ENCODE data around the gene SND1. TPM values are rescaled to one million over a fixed set of nuclear protein-coding genes. Genes with fewer than 3 reads are reported as not detected.

SND1 gene
- total RNA-seq, 2 experiments from 2014 or later, result 132 to 148 TPM

DNA sequence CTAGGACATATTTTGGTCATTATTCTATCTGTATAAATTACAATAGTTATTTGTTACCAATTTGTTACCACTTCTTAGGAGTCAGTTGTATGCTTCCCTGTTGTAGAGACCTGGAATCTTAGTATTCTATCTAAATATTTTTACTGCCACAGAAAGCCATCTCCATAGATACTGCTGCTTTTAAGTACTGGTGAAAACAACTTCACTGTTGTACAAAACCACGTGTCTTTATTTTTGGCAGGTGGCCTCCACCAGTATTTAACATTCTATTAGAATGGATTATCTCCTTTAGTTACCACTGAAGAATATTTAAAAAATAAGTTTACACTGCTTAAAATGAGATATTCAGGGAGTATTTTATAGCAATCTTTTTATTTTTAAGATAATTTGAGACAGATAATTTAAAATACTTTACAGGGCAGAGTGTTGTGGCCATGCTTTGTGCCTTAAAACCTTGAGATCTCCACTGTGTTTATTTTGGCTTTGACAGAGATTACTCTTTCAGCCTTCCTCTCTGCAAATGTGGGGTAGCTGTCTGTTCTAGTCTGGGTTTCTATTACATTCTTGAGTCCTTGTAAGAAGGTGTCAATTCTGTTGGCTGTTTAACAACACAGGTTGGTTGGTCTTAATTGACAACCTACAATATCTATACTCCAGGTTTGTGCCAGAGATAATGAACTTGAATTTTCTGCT, 193.7 kb downstream of the SND1 start:
- no peaks in the 10 kb centered on the region for H3K27me3 Mint-ChIP-seq
- H3K4me3 Mint-ChIP-seq, result no peak overlapping the region
- no peak for ATAC-seq (ENCODE audit: low read depth)
- no peak overlapping the region for H3K27ac Mint-ChIP-seq
- POLR2A ChIA-PET, result no interaction called here
- peaks cover 10% of the 10 kb centered on the region for H3K4me1 Mint-ChIP-seq
- H3K9me3 Mint-ChIP-seq, result no peaks in the 10 kb centered on the region
- DNase-seq, result no peak
- H3K36me3 Mint-ChIP-seq, result peaks cover 26% of the 10 kb centered on the region

DNA sequence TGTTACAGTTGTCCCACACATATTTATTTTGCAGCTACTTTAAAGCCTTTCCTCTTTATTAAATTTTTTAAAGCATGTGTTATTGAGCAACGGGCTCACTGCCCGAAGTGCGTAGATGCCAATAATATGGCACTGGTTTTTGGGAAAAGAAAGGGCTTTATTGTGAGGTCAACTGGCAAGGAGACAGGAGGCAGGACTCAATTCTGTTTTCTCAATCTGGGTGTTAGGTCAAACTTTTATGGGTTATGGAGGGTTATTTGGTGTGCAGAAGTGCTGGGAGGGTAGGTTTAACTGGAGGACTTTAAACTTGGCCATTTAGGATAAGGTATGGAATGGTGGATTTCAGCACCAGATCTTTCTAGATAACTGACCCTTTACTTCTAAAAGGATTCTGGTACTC, 195.6 kb downstream of the SND1 start:
- Mint-ChIP-seq H3K4me3 (no peak overlapping the region), H3K4me1 (peaks cover 10% of the 10 kb centered on the region), H3K27ac (no peak overlapping the region), H3K27me3 (no peaks in the 10 kb centered on the region), H3K9me3 (no peaks in the 10 kb centered on the region), H3K36me3 (peaks cover 31% of the 10 kb centered on the region)
- ATAC-seq (ENCODE audit: low read depth), result no peak
- no peak for DNase-seq
- POLR2A ChIA-PET, result no interaction called here

GRCh38 chr7:127848241-127848640, 196.2 kb downstream of the SND1 start:
- H3K27me3 Mint-ChIP-seq, result no peaks in the 10 kb centered on the region
- H3K4me1 Mint-ChIP-seq, result peaks cover 10% of the 10 kb centered on the region
- POLR2A ChIA-PET, result no interaction called here
- no peak overlapping the region for H3K4me3 Mint-ChIP-seq
- ATAC-seq (ENCODE audit: low read depth) (no peak), DNase-seq (no peak)
- no peaks in the 10 kb centered on the region for H3K9me3 Mint-ChIP-seq
- H3K27ac Mint-ChIP-seq, result no peak overlapping the region
- peaks cover 27% of the 10 kb centered on the region for H3K36me3 Mint-ChIP-seq

DNA sequence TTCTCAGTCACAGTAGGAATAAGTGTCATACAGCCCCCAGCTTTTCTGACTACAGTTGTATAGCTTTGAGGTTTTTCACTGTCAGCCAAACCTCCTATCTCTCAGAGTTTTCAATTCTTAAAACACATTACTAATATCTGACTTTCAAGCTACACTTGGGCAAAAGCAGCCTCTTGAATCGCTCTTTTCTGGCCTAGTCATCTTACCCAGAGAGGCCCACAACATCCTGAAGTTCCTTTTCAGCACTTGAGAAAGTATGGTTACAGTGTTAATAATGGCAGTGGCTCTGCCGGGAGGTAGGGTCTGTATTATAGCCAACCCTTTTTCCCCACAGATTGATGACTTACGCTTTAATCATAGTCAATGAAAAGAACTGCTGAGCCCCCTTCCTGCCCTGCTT, 198.2 kb downstream of the SND1 start:
- ATAC-seq (ENCODE audit: low read depth), result peak; percentile 33
- H3K9me3 Mint-ChIP-seq, result no peaks in the 10 kb centered on the region
- peaks cover 25% of the 10 kb centered on the region for H3K36me3 Mint-ChIP-seq
- POLR2A ChIA-PET, result no interaction called here
- H3K27me3 Mint-ChIP-seq, result peaks cover 3% of the 10 kb centered on the region
- DNase-seq, result no peak
- no peak overlapping the region for H3K27ac Mint-ChIP-seq
- H3K4me1 Mint-ChIP-seq, result peaks cover 13% of the 10 kb centered on the region
- H3K4me3 Mint-ChIP-seq, result no peak overlapping the region

- Mint-ChIP-seq H3K27ac (no peak overlapping the region), H3K36me3 (peaks cover 25% of the 10 kb centered on the region), H3K4me1 (peaks cover 33% of the 10 kb centered on the region), H3K27me3 (peaks cover 7% of the 10 kb centered on the region), H3K9me3 (no peaks in the 10 kb centered on the region), H3K4me3 (no peak overlapping the region)
- ATAC-seq (ENCODE audit: low read depth), result no peak
- POLR2A ChIA-PET, result no interaction called here
- DNase-seq, result no peak
These were observed 202.4 kb downstream of the SND1 start for GRCh38 chr7:127854383-127854782.

DNA sequence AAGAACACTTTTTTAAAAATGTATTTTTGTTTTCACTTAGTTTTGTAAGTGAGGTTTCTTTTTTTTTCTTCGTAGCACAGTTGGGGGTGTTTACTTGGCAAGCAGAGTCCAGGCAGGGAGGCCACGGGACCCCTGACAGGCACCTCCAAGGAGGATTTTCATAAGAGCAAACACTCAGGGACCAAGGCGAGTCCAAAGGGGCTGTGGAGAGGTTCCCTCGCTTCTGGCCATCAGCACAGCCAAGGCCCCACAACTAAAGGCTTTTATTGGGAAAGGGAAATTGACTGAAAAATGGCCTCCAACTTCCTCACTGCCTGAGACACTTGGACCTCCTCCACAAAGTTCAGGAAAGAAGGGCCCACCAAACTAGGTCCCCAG, 205.5 kb downstream of the SND1 start:
- DNase-seq (no peak), ATAC-seq (ENCODE audit: low read depth) (no peak)
- H3K9me3 Mint-ChIP-seq, result no peaks in the 10 kb centered on the region
- peaks cover 19% of the 10 kb centered on the region for H3K36me3 Mint-ChIP-seq
- no peak overlapping the region for H3K27ac Mint-ChIP-seq
- POLR2A ChIA-PET, result no interaction called here
- H3K27me3 Mint-ChIP-seq, result peaks cover 7% of the 10 kb centered on the region
- peaks cover 36% of the 10 kb centered on the region for H3K4me1 Mint-ChIP-seq
- no peak overlapping the region for H3K4me3 Mint-ChIP-seq

DNA sequence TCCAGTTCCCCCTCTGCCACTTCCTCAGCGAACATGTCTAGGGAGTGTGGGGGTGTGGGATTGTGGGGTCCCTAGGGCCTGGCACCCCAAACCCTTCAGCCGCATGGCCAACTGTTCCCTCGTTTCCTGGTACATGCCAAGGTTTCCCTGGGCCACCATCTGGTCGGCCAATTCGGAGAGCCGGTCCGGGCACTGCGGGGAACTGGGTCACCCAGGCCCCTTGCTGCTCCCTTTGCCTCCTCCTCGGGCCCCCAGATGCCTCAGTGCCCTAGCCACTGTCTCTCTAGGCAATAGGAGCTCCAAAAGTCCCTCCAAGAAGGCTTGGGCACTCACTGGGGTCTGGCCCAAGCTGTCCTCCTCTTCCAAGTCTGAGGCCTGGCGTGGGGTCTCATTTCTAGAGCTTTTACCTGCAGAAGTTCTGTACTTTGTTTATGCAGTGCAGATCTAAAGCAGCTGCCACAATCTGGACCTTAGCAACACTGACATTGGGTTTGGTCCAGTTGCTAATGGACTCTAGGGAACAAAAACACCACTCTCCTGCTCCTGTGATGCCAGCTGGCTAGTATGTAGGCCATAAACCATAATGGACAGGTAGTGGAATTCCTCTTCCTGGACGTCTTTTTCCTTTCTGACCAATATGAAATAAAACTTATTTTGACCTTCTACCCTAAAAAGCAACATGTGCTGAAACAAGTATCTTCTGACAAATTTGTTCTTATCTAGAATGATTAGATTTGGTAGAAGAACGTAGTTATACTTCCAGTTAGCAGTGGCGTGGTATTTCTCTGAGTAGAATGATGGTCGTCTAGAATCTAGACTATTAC, 206.3 kb downstream of the SND1 start:
- ATAC-seq (ENCODE audit: low read depth) (no peak), DNase-seq (peak; percentile 29)
- Mint-ChIP-seq H3K27ac (no peak overlapping the region), H3K36me3 (peaks cover 19% of the 10 kb centered on the region), H3K4me1 (peaks cover 36% of the 10 kb centered on the region), H3K4me3 (no peak overlapping the region), H3K9me3 (no peaks in the 10 kb centered on the region), H3K27me3 (peaks cover 7% of the 10 kb centered on the region)
- POLR2A ChIA-PET, result no interaction called here

DNA sequence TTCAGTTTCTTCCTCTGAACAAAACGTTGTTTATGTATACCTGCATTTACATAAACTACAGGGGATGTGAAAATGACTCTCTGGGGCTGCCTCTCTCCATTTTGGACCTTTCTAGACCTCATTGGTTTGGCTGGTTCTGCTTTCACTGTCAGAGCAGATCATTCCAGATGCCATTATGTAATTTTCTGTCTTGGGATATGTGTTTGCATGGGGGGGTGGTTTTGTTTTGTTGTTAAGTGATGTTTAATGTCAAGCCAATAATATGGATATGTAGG, 206.9 kb downstream of the SND1 start:
- POLR2A ChIA-PET, result no interaction called here
- no peak overlapping the region for H3K27ac Mint-ChIP-seq
- DNase-seq (no peak), ATAC-seq (ENCODE audit: low read depth) (no peak)
- peaks cover 7% of the 10 kb centered on the region for H3K27me3 Mint-ChIP-seq
- H3K4me1 Mint-ChIP-seq, result peaks cover 37% of the 10 kb centered on the region
- no peaks in the 10 kb centered on the region for H3K9me3 Mint-ChIP-seq
- no peak overlapping the region for H3K4me3 Mint-ChIP-seq
- peaks cover 19% of the 10 kb centered on the region for H3K36me3 Mint-ChIP-seq

- ATAC-seq (ENCODE audit: low read depth) (no peak), DNase-seq (no peak)
- Mint-ChIP-seq H3K27me3 (peaks cover 7% of the 10 kb centered on the region), H3K36me3 (peaks cover 17% of the 10 kb centered on the region), H3K4me1 (peaks cover 35% of the 10 kb centered on the region), H3K9me3 (no peaks in the 10 kb centered on the region), H3K27ac (no peak overlapping the region), H3K4me3 (no peak overlapping the region)
- POLR2A ChIA-PET, result no interaction called here
These were observed 207.3 kb downstream of the SND1 start for GRCh38 chr7:127859330-127859729.

GRCh38 chr7:127862525-127862924, 210.5 kb downstream of the SND1 start:
- ATAC-seq (ENCODE audit: low read depth) (no peak), DNase-seq (no peak)
- H3K27ac Mint-ChIP-seq, result no peak overlapping the region
- no peaks in the 10 kb centered on the region for H3K9me3 Mint-ChIP-seq
- no peak overlapping the region for H3K4me3 Mint-ChIP-seq
- peaks cover 26% of the 10 kb centered on the region for H3K4me1 Mint-ChIP-seq
- POLR2A ChIA-PET, result no interaction called here
- H3K27me3 Mint-ChIP-seq, result no peaks in the 10 kb centered on the region
- H3K36me3 Mint-ChIP-seq, result peaks cover 25% of the 10 kb centered on the region

GRCh38 chr7:127863082-127863481, 211.1 kb downstream of the SND1 start:
- no peaks in the 10 kb centered on the region for H3K27me3 Mint-ChIP-seq
- no peak overlapping the region for H3K4me3 Mint-ChIP-seq
- peaks cover 26% of the 10 kb centered on the region for H3K4me1 Mint-ChIP-seq
- DNase-seq (no peak), ATAC-seq (ENCODE audit: low read depth) (no peak)
- H3K9me3 Mint-ChIP-seq, result no peaks in the 10 kb centered on the region
- no peak overlapping the region for H3K27ac Mint-ChIP-seq
- POLR2A ChIA-PET, result no interaction called here
- H3K36me3 Mint-ChIP-seq, result peaks cover 27% of the 10 kb centered on the region

DNA sequence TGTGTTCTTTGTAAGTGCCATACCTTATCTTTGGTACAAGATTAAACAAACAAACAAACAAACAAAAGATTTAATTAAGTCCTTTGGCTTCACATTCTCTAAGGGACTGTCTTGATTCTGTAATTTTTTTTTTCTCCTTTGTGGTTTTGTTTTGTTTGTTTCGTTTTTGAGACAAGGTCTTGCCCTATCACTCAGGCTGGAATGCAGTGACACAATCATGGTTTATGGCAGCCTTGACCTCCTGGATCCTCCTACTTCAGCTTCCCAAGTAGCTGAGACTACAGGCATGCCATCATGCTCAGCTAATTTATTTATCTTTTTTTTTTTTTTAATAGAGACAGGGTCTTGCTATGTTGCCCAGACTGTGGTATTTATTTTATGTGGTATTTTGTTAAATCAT, 213.5 kb downstream of the SND1 start:
- Mint-ChIP-seq H3K4me3 (no peak overlapping the region), H3K27me3 (no peaks in the 10 kb centered on the region), H3K36me3 (peaks cover 19% of the 10 kb centered on the region), H3K4me1 (peaks cover 7% of the 10 kb centered on the region), H3K27ac (no peak overlapping the region), H3K9me3 (no peaks in the 10 kb centered on the region)
- ATAC-seq (ENCODE audit: low read depth) (no peak), DNase-seq (no peak)
- POLR2A ChIA-PET, result no interaction called here

DNA sequence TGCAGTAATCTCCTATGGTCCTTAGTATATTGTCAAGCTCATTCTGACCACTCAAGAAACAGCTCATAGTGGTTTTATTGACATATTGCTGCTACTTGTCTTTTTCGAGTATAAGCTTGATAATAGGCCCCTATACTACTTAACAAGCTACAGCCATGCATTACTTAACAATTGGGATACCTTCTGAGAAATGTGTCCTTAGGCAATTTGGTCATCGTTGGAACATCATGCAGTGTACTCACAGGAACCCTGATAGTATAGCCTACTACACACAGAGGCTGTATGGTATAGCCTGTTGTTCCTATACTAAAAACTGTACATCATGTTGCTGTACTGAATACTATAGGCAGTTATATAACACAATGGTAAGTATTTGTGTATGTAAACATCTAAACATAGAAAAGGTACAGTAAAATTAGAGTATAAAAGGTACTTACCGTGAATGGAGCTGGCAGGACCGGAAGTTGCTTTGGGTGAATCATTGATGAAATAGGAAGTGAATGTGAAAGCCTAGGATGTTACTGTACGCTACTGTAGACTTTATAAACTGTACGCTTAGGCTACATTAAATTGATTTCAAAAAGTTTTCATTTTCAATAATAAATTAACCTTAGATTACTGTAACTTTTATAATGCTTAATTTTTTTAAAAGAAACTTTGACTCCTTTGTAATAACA, 218.4 kb downstream of the SND1 start:
- no peak overlapping the region for H3K4me3 Mint-ChIP-seq
- no peak for ATAC-seq (ENCODE audit: low read depth)
- H3K27me3 Mint-ChIP-seq, result no peaks in the 10 kb centered on the region
- H3K36me3 Mint-ChIP-seq, result peaks cover 19% of the 10 kb centered on the region
- H3K9me3 Mint-ChIP-seq, result no peaks in the 10 kb centered on the region
- POLR2A ChIA-PET, result no interaction called here
- no peak overlapping the region for H3K27ac Mint-ChIP-seq
- no peak for DNase-seq
- peaks cover 4% of the 10 kb centered on the region for H3K4me1 Mint-ChIP-seq

DNA sequence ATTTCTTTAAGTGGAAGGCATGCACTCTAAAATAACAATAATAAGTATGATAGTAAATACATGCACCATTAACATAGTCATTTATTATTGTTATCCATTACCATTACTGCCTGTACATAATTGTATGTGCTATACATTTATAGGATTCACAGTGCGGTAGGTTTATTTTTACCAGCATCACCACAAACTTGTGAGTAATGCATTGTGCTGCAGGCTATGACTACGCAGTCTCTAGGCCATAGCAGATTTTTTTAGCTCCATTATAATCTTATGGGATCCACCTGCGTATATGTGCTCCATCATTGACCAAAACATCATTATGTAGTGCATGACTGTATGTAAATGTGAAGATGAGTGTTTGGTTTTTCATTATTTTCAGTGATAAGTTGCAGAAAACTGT, 219.2 kb downstream of the SND1 start:
- DNase-seq (no peak), ATAC-seq (ENCODE audit: low read depth) (no peak)
- Mint-ChIP-seq H3K27ac (no peak overlapping the region), H3K9me3 (no peaks in the 10 kb centered on the region), H3K36me3 (peaks cover 18% of the 10 kb centered on the region), H3K27me3 (no peaks in the 10 kb centered on the region), H3K4me1 (peaks cover 2% of the 10 kb centered on the region), H3K4me3 (no peak overlapping the region)
- POLR2A ChIA-PET, result no interaction called here
